ENCODE results near the gene ATP2B3. TPM values are rescaled to one million over a fixed set of nuclear protein-coding genes. Genes with fewer than 3 reads are reported as not detected.

Gene ATP2B3
- total and polyA plus RNA-seq, 9 of the 15 experiments (the other 6 are each of a cell fraction or from before 2014, with no cell fraction given) = 0.04 TPM; not detected in 8

GRCh38 chrX:153598541-153599191, 81.2 kb downstream of the ATP2B3 start, which contains the start of gene CCNQ (continued):
- TF ChIP-seq DEAF1 (CRISPR knock-in tag; IDR thresholded peaks at IDR 0.05) (no peak), ID3 (CRISPR knock-in tag; IDR thresholded peaks at IDR 0.05) (no peak), ID3 (tag; IDR thresholded peaks at IDR 0.05) (no peak), TAF7 (tag; IDR thresholded peaks at IDR 0.05) (no peak), ZBTB8A (IDR thresholded peaks at IDR 0.05; ENCODE audit: partially characterized antibody) (no peak), ZNF408 (CRISPR knock-in tag; IDR thresholded peaks at IDR 0.05; ENCODE audit: low read depth) (no peak), PHF21A (IDR thresholded peaks at IDR 0.05; ENCODE audit: borderline replicate concordance, low read depth) (no peak), POLR2AphosphoS5 (IDR thresholded peaks at IDR 0.05; ENCODE audit: control insufficient read depth, insufficient read depth, low read depth, low read length) (no peak), MCM5 (IDR thresholded peaks at IDR 0.05; ENCODE audit: low read depth) (no peak), POLR2H (tag; IDR thresholded peaks at IDR 0.05; ENCODE audit: low read depth) (no peak), ZNF3 (CRISPR knock-in tag; IDR thresholded peaks at IDR 0.05) (no peak), SMAD3 (CRISPR knock-in tag; conservative IDR thresholded peaks at IDR 0.05) (no peak), XRCC3 (IDR thresholded peaks at IDR 0.05) (no peak), E2F5 (CRISPR knock-in tag; IDR thresholded peaks at IDR 0.05) (no peak), ATF6 (CRISPR knock-in tag; IDR thresholded peaks at IDR 0.05) (no peak), ZFP91 (CRISPR knock-in tag; IDR thresholded peaks at IDR 0.05) (no peak), CXXC5 (CRISPR knock-in tag; IDR thresholded peaks at IDR 0.05) (peak; percentile 53; the same call in 1 of the 2 replicates), SNRNP70 (optimal IDR thresholded peaks at IDR 0.05; ENCODE audit: low read depth, low read length) (no peak), ZNF589 (CRISPR knock-in tag; IDR thresholded peaks at IDR 0.05; ENCODE audit: low read depth) (no peak), ZBTB9 (CRISPR knock-in tag; IDR thresholded peaks at IDR 0.05) (no peak), SRSF1 (IDR thresholded peaks at IDR 0.05; ENCODE audit: low read depth, low read length) (no peak)

Measured in K562 (cell line).